ENCODE results near the gene FAM177A1. TPM values are rescaled to one million over a fixed set of nuclear protein-coding genes. Genes with fewer than 3 reads are reported as not detected.
A peak's percentile ranks its signal among the peaks of the same experiment; 100 is the strongest.

The FAM177A1 gene
- total and polyA plus RNA-seq, 2 of the 13 experiments (the other 11 are each of a cell fraction or from before 2014, with no cell fraction given), result 72.9 to 119 TPM

GRCh38 chr14:35078082-35078481, 32.0 kb downstream of the FAM177A1 start (continued):
- TF ChIP-seq NR2F2 (IDR thresholded peaks at IDR 0.05; ENCODE audit: borderline replicate concordance, low read depth) (peak; percentile 90), TCF7 (IDR thresholded peaks at IDR 0.05; ENCODE audit: low read depth) (no peak), ZNF281 (CRISPR knock-in tag; IDR thresholded peaks at IDR 0.05; ENCODE audit: borderline replicate concordance) (peak; percentile 77), ZNF510 (CRISPR knock-in tag; IDR thresholded peaks at IDR 0.05; ENCODE audit: low read depth) (no peak), ZBTB1 (CRISPR knock-in tag; IDR thresholded peaks at IDR 0.05; ENCODE audit: borderline replicate concordance) (no peak), SRY (CRISPR knock-in tag; IDR thresholded peaks at IDR 0.05) (no peak), FOXO4 (CRISPR knock-in tag; conservative IDR thresholded peaks at IDR 0.05) (no peak), ARHGAP35 (CRISPR knock-in tag; IDR thresholded peaks at IDR 0.05; ENCODE audit: borderline replicate concordance) (no peak), ZNF253 (CRISPR knock-in tag; IDR thresholded peaks at IDR 0.05; ENCODE audit: borderline replicate concordance) (no peak), KDM4B (CRISPR knock-in tag; IDR thresholded peaks at IDR 0.05) (no peak), ZNF644 (CRISPR knock-in tag; IDR thresholded peaks at IDR 0.05; ENCODE audit: low read depth) (peak; percentile 91), ZFP91 (CRISPR knock-in tag; IDR thresholded peaks at IDR 0.05; ENCODE audit: borderline replicate concordance) (no peak), FOXJ3 (CRISPR knock-in tag; IDR thresholded peaks at IDR 0.05; ENCODE audit: borderline replicate concordance) (no peak; the same call in 1 of the 2 replicates), GMEB1 (CRISPR knock-in tag; IDR thresholded peaks at IDR 0.05; ENCODE audit: borderline replicate concordance) (no peak), RARG (CRISPR knock-in tag; IDR thresholded peaks at IDR 0.05; ENCODE audit: low read depth) (no peak), ZNF503 (CRISPR knock-in tag; IDR thresholded peaks at IDR 0.05) (no peak), MNT (IDR thresholded peaks at IDR 0.05) (no peak), ZNF740 (CRISPR knock-in tag; IDR thresholded peaks at IDR 0.05) (no peak), CHD2 (IDR thresholded peaks at IDR 0.05; ENCODE audit: low read depth, low read length) (no peak)
